Gastrocnemius medialis (tissue), 4 donors: ENCODE results near the gene LAMC2.

ENCODE experiments used
- POLR2A ChIP-seq, 2 donors: fragments of 450-650 bp; IDR thresholded peaks; one replicate each; pipeline ENCODE4 v1.6.1; 2017; ENCODE audit warnings: antibody characterized with exemption in 2 of 2, mild to moderate bottlenecking in 2 of 2, moderate library complexity in 2 of 2
- TF ChIP-seq, protein P1 (sequence below), 5 experiments: fragments of 450-650 bp in 3 of 5; fragments of 200-600 bp in 2 of 5; sonication (generic) in 2 of 5; IDR thresholded peaks in 4 of 5; conservative IDR thresholded peaks in 1 of 5; 1 replicate in 4 of 5; 2 replicates in 1 of 5; pipeline ENCODE4 v1.5.1; 2016 to 2019; ENCODE audit warnings: antibody characterized with exemption in 5 of 5, mild to moderate bottlenecking in 3 of 5, moderate library complexity in 3 of 5

DNA sequence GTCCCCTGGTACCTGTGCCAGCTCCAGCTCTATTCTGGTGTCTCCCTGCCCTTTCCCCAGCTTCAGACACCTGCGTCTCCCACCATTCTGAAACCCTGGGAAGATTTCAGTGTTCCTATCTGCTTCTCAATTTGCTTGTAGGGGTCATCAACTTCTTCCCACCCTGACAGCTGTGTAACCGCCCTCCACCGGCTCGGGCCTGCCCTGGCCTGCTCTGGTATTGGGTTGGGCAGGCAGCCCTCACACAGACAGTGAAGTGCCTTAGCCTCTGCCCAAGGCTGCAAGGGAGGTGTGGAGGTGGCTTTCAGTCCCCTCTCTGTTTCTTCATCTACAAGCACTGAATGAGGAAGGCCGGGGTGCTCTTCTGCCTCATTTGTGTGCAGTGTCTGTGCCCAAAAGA lies 97.2 kb downstream of the LAMC2 start:
- no peak for TF ChIP-seq POLR2A (IDR thresholded peaks at IDR 0.05)
- TF ChIP-seq, protein P1, sequence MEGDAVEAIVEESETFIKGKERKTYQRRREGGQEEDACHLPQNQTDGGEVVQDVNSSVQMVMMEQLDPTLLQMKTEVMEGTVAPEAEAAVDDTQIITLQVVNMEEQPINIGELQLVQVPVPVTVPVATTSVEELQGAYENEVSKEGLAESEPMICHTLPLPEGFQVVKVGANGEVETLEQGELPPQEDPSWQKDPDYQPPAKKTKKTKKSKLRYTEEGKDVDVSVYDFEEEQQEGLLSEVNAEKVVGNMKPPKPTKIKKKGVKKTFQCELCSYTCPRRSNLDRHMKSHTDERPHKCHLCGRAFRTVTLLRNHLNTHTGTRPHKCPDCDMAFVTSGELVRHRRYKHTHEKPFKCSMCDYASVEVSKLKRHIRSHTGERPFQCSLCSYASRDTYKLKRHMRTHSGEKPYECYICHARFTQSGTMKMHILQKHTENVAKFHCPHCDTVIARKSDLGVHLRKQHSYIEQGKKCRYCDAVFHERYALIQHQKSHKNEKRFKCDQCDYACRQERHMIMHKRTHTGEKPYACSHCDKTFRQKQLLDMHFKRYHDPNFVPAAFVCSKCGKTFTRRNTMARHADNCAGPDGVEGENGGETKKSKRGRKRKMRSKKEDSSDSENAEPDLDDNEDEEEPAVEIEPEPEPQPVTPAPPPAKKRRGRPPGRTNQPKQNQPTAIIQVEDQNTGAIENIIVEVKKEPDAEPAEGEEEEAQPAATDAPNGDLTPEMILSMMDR (IDR thresholded peaks at IDR 0.05 in 4 of 5, conservative IDR thresholded peaks at IDR 0.05 in 1 of 5): no peak
